ENCODE results near the gene RRH. TPM values are rescaled to one million over a fixed set of nuclear protein-coding genes. Genes with fewer than 3 reads are reported as not detected.

Gene RRH
- total RNA-seq, 1 experiment from 2014 or later = not detected

DNA sequence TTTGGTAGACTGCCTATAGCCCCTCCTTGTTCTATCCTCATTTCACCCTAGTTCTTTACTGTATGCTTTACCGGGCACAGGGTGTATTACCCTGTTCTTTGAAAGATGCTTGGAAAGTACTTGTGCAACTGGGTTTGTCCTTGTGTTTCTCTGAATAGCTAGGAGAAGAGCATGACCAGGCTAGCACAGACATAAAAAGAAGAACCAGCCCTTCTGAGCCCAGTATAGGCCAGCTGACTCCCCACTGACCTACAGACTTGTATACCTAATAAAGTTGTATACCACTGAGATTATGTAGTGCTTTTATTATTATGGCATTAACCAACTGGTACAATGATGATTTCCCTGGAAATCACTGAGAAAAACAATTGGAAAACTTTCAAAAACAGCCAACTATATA lies 40.9 kb upstream of the RRH start:
- Mint-ChIP-seq H3K36me3 (no peaks in the 10 kb centered on the region), H3K27ac (no peak overlapping the region), H3K4me1 (no peaks in the 10 kb centered on the region), H3K9me3 (no peaks in the 10 kb centered on the region), H3K27me3 (ENCODE audit: low read depth) (no peaks in the 10 kb centered on the region; the same call in 1 of the 2 replicates), H3K4me3 (no peak overlapping the region)
- TF ChIP-seq, protein P1, sequence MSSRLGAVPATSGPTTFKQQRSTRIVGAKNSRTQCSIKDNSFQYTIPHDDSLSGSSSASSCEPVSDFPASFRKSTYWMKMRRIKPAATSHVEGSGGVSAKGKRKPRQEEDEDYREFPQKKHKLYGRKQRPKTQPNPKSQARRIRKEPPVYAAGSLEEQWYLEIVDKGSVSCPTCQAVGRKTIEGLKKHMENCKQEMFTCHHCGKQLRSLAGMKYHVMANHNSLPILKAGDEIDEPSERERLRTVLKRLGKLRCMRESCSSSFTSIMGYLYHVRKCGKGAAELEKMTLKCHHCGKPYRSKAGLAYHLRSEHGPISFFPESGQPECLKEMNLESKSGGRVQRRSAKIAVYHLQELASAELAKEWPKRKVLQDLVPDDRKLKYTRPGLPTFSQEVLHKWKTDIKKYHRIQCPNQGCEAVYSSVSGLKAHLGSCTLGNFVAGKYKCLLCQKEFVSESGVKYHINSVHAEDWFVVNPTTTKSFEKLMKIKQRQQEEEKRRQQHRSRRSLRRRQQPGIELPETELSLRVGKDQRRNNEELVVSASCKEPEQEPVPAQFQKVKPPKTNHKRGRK (CRISPR knock-in tag; IDR thresholded peaks at IDR 0.05; ENCODE audit: borderline replicate concordance) = no peak
- no peak for TF ChIP-seq AR (CRISPR knock-in tag; IDR thresholded peaks at IDR 0.05)
- TF ChIP-seq, protein P2, sequence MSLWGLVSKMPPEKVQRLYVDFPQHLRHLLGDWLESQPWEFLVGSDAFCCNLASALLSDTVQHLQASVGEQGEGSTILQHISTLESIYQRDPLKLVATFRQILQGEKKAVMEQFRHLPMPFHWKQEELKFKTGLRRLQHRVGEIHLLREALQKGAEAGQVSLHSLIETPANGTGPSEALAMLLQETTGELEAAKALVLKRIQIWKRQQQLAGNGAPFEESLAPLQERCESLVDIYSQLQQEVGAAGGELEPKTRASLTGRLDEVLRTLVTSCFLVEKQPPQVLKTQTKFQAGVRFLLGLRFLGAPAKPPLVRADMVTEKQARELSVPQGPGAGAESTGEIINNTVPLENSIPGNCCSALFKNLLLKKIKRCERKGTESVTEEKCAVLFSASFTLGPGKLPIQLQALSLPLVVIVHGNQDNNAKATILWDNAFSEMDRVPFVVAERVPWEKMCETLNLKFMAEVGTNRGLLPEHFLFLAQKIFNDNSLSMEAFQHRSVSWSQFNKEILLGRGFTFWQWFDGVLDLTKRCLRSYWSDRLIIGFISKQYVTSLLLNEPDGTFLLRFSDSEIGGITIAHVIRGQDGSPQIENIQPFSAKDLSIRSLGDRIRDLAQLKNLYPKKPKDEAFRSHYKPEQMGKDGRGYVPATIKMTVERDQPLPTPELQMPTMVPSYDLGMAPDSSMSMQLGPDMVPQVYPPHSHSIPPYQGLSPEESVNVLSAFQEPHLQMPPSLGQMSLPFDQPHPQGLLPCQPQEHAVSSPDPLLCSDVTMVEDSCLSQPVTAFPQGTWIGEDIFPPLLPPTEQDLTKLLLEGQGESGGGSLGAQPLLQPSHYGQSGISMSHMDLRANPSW (CRISPR knock-in tag; conservative IDR thresholded peaks at IDR 0.05; ENCODE audit: low read depth) = no peak
- TF ChIP-seq, protein P3, sequence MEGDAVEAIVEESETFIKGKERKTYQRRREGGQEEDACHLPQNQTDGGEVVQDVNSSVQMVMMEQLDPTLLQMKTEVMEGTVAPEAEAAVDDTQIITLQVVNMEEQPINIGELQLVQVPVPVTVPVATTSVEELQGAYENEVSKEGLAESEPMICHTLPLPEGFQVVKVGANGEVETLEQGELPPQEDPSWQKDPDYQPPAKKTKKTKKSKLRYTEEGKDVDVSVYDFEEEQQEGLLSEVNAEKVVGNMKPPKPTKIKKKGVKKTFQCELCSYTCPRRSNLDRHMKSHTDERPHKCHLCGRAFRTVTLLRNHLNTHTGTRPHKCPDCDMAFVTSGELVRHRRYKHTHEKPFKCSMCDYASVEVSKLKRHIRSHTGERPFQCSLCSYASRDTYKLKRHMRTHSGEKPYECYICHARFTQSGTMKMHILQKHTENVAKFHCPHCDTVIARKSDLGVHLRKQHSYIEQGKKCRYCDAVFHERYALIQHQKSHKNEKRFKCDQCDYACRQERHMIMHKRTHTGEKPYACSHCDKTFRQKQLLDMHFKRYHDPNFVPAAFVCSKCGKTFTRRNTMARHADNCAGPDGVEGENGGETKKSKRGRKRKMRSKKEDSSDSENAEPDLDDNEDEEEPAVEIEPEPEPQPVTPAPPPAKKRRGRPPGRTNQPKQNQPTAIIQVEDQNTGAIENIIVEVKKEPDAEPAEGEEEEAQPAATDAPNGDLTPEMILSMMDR (IDR thresholded peaks at IDR 0.05) = no peak
- no peak for TF ChIP-seq E2F5 (CRISPR knock-in tag; IDR thresholded peaks at IDR 0.05)
- TF ChIP-seq, protein P4, sequence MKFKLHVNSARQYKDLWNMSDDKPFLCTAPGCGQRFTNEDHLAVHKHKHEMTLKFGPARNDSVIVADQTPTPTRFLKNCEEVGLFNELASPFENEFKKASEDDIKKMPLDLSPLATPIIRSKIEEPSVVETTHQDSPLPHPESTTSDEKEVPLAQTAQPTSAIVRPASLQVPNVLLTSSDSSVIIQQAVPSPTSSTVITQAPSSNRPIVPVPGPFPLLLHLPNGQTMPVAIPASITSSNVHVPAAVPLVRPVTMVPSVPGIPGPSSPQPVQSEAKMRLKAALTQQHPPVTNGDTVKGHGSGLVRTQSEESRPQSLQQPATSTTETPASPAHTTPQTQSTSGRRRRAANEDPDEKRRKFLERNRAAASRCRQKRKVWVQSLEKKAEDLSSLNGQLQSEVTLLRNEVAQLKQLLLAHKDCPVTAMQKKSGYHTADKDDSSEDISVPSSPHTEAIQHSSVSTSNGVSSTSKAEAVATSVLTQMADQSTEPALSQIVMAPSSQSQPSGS (CRISPR knock-in tag; IDR thresholded peaks at IDR 0.05; ENCODE audit: borderline replicate concordance, low read depth) = no peak
- TF ChIP-seq ATF6 (CRISPR knock-in tag; IDR thresholded peaks at IDR 0.05) = no peak
- ChIA-PET CTCF (no interaction called here), POLR2A (no interaction called here)
- no peak for DNase-seq (ENCODE audit: low spot score)
- ATAC-seq = no peak

GRCh38 chr4:109787807-109788206 lies 40.0 kb upstream of the RRH start:
- no peak overlapping the region for H3K27ac Mint-ChIP-seq
- ATAC-seq = no peak
- H3K27me3 Mint-ChIP-seq (ENCODE audit: low read depth) = no peaks in the 10 kb centered on the region; the same call in 1 of the 2 replicates
- ChIA-PET CTCF (no interaction called here), POLR2A (no interaction called here)
- no peaks in the 10 kb centered on the region for H3K4me1 Mint-ChIP-seq
- H3K36me3 Mint-ChIP-seq = no peaks in the 10 kb centered on the region
- H3K9me3 Mint-ChIP-seq = no peaks in the 10 kb centered on the region
- H3K4me3 Mint-ChIP-seq = no peak overlapping the region
- no peak for DNase-seq (ENCODE audit: low spot score)
- no peak for TF ChIP-seq FOXK1 (CRISPR knock-in tag; IDR thresholded peaks at IDR 0.05)
- no peak for TF ChIP-seq MXD4 (CRISPR knock-in tag; IDR thresholded peaks at IDR 0.05; ENCODE audit: borderline replicate concordance)
- TF ChIP-seq, protein P5, sequence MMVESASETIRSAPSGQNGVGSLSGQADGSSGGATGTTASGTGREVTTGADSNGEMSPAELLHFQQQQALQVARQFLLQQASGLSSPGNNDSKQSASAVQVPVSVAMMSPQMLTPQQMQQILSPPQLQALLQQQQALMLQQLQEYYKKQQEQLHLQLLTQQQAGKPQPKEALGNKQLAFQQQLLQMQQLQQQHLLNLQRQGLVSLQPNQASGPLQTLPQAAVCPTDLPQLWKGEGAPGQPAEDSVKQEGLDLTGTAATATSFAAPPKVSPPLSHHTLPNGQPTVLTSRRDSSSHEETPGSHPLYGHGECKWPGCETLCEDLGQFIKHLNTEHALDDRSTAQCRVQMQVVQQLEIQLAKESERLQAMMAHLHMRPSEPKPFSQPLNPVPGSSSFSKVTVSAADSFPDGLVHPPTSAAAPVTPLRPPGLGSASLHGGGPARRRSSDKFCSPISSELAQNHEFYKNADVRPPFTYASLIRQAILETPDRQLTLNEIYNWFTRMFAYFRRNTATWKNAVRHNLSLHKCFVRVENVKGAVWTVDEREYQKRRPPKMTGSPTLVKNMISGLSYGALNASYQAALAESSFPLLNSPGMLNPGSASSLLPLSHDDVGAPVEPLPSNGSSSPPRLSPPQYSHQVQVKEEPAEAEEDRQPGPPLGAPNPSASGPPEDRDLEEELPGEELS (CRISPR knock-in tag; IDR thresholded peaks at IDR 0.05) = no peak
